NCI-H748 treated with DMSO at 0.1 percent for 48 hours (cell line): ENCODE results near the gene DYRK1B.
A peak's percentile ranks its signal among the peaks of the same experiment; 100 is the strongest.
"Not testable (repeated sequence)": the region's sequence is repeated elsewhere in the genome, so short reads cannot be mapped to it uniquely, and the experiment has no call there.

Experiments
- DNase-seq: peaks from one replicate; lab custom pipeline; 2025; lab: John Stamatoyannopoulos, UW

Gene DYRK1B

GRCh38 chr19:39833464-39834286, at the start of gene DYRK1B:
Gene DYRK1B, minus strand, starts transcription at chr19:39834162. Its CDS starts 2,295 bp downstream, at chr19:39831867.
- peak; percentile 96 for DNase-seq

- DNase-seq, result not testable (repeated sequence)
These were observed 48.7 kb upstream of the DYRK1B start for GRCh38 chr19:39882645-39883044.

- DNase-seq, result peak; percentile 70
These were observed 47.6 kb upstream of the DYRK1B start for GRCh38 chr19:39881495-39882110.

- not testable (repeated sequence) for DNase-seq
These were observed 46.3 kb upstream of the DYRK1B start for GRCh38 chr19:39880241-39880640.

- not testable (repeated sequence) for DNase-seq
These were observed 45.8 kb upstream of the DYRK1B start for GRCh38 chr19:39879796-39880195.

- not testable (repeated sequence) for DNase-seq
These were observed 44.9 kb upstream of the DYRK1B start for GRCh38 chr19:39878866-39879265.

- DNase-seq, result no peak
These were observed 44.4 kb upstream of the DYRK1B start for GRCh38 chr19:39878398-39878797.

GRCh38 chr19:39877982-39878381, 44.0 kb upstream of the DYRK1B start:
- DNase-seq, result not testable (repeated sequence)

GRCh38 chr19:39877488-39877887, 43.5 kb upstream of the DYRK1B start:
- not testable (repeated sequence) for DNase-seq

- not testable (repeated sequence) for DNase-seq
These were observed 42.5 kb upstream of the DYRK1B start for GRCh38 chr19:39876486-39876885.

- not testable (repeated sequence) for DNase-seq
These were observed 41.5 kb upstream of the DYRK1B start for GRCh38 chr19:39875401-39875864.

GRCh38 chr19:39874404-39874803, 40.4 kb upstream of the DYRK1B start:
- no peak for DNase-seq

- DNase-seq, result no peak
These were observed 39.4 kb upstream of the DYRK1B start for GRCh38 chr19:39873385-39873784.

- DNase-seq, result no peak
These were observed 38.2 kb upstream of the DYRK1B start for GRCh38 chr19:39871886-39872866.

GRCh38 chr19:39871362-39871761, 37.4 kb upstream of the DYRK1B start:
- DNase-seq, result no peak

GRCh38 chr19:39870171-39870971, 36.4 kb upstream of the DYRK1B start:
- DNase-seq, result peak; percentile 50

- DNase-seq, result no peak
These were observed 34.0 kb upstream of the DYRK1B start for GRCh38 chr19:39867952-39868351.

GRCh38 chr19:39867133-39867532, 33.2 kb upstream of the DYRK1B start:
- DNase-seq, result no peak

- DNase-seq, result no peak
These were observed 32.0 kb upstream of the DYRK1B start for GRCh38 chr19:39865953-39866352.

- no peak for DNase-seq
These were observed 31.2 kb upstream of the DYRK1B start for GRCh38 chr19:39865186-39865585.

GRCh38 chr19:39864118-39864517, 30.2 kb upstream of the DYRK1B start:
- DNase-seq, result no peak
